ENCODE measurements around the gene EYA4.

Gene EYA4

GRCh38 chr6:133340557-133340956 lies 99.4 kb downstream of the EYA4 start:
- TF ChIP-seq, protein P1, sequence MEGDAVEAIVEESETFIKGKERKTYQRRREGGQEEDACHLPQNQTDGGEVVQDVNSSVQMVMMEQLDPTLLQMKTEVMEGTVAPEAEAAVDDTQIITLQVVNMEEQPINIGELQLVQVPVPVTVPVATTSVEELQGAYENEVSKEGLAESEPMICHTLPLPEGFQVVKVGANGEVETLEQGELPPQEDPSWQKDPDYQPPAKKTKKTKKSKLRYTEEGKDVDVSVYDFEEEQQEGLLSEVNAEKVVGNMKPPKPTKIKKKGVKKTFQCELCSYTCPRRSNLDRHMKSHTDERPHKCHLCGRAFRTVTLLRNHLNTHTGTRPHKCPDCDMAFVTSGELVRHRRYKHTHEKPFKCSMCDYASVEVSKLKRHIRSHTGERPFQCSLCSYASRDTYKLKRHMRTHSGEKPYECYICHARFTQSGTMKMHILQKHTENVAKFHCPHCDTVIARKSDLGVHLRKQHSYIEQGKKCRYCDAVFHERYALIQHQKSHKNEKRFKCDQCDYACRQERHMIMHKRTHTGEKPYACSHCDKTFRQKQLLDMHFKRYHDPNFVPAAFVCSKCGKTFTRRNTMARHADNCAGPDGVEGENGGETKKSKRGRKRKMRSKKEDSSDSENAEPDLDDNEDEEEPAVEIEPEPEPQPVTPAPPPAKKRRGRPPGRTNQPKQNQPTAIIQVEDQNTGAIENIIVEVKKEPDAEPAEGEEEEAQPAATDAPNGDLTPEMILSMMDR (IDR thresholded peaks at IDR 0.05; ENCODE audit: borderline replicate concordance, insufficient read depth, low read depth, low read length), result no peak
- H3K4me3 ChIP-seq (ENCODE audit: low read depth, low read length), result no peak overlapping the region

GRCh38 chr6:133341607-133342158 lies 100.5 kb downstream of the EYA4 start:
- TF ChIP-seq, protein P1 (IDR thresholded peaks at IDR 0.05; ENCODE audit: borderline replicate concordance, insufficient read depth, low read depth, low read length), result no peak
- H3K4me3 ChIP-seq (ENCODE audit: low read depth, low read length), result no peak overlapping the region

DNA sequence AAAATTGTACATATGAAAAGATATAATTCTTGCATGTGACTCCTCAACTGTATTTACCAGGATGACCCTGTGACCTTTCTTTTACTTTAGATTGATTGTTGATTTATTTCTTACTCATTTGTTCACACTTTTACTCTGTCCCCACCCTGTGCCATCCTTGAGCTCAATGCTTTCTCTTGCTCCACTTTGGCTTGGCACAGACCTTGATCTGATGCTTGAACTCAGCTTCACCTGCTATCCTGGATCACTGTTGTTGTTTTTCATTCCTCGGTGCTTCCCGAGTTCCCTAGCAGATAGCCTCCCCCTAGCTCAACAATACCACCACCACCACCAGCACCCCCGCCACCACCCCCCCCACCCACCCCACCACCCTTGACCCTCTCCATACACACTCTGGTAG lies 102.1 kb downstream of the EYA4 start:
- TF ChIP-seq, protein P1 (IDR thresholded peaks at IDR 0.05; ENCODE audit: borderline replicate concordance, insufficient read depth, low read depth, low read length), result no peak
- H3K4me3 ChIP-seq (ENCODE audit: low read depth, low read length), result no peak overlapping the region

GRCh38 chr6:133348846-133349245 lies 107.7 kb downstream of the EYA4 start:
- TF ChIP-seq, protein P1 (IDR thresholded peaks at IDR 0.05; ENCODE audit: borderline replicate concordance, insufficient read depth, low read depth, low read length), result no peak
- no peak overlapping the region for H3K4me3 ChIP-seq (ENCODE audit: low read depth, low read length)

- TF ChIP-seq, protein P1 (IDR thresholded peaks at IDR 0.05; ENCODE audit: borderline replicate concordance, insufficient read depth, low read depth, low read length), result no peak
- no peak overlapping the region for H3K4me3 ChIP-seq (ENCODE audit: low read depth, low read length)
These were observed 109.8 kb downstream of the EYA4 start for GRCh38 chr6:133350928-133351327.

GRCh38 chr6:133352046-133352445 lies 110.9 kb downstream of the EYA4 start:
- TF ChIP-seq, protein P1 (IDR thresholded peaks at IDR 0.05; ENCODE audit: borderline replicate concordance, insufficient read depth, low read depth, low read length), result no peak
- no peak overlapping the region for H3K4me3 ChIP-seq (ENCODE audit: low read depth, low read length)

DNA sequence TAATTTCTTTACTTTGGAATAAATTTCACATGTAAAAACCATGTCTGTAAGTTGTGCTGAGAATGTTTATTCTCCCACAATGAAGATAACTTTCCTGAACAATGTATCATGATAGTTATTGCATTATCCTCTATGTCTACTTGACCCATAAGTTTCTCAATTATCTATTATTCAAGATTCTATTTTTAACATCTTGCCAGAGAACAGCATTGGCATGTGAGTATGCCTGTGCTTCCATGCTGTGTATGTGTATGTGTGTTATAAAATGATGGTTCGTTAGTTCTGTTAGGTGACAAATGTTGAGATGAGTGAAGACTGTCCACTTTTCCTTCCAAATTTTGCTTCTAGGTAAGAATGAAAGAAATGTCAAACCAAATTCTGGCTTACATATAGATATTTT lies 111.9 kb downstream of the EYA4 start:
- H3K4me3 ChIP-seq (ENCODE audit: low read depth, low read length), result no peak overlapping the region
- TF ChIP-seq, protein P1 (IDR thresholded peaks at IDR 0.05; ENCODE audit: borderline replicate concordance, insufficient read depth, low read depth, low read length), result no peak

Measured in GM12875 (cell line).